GM19043 (cell line): Measurements from ENCODE around the gene CTU2.
"Not testable (repeated sequence)": the region's sequence is repeated elsewhere in the genome, so short reads cannot be mapped to it uniquely, and the experiment has no call there.

Source experiments
- ATAC-seq: cut with Tn5 transposase; IDR thresholded peaks from one replicate; pipeline ENCODE4 v1.9.1; 2021; ENCODE audit warnings: low read depth; ENCODE audit not compliant: unreplicated experiment

The CTU2 gene

DNA sequence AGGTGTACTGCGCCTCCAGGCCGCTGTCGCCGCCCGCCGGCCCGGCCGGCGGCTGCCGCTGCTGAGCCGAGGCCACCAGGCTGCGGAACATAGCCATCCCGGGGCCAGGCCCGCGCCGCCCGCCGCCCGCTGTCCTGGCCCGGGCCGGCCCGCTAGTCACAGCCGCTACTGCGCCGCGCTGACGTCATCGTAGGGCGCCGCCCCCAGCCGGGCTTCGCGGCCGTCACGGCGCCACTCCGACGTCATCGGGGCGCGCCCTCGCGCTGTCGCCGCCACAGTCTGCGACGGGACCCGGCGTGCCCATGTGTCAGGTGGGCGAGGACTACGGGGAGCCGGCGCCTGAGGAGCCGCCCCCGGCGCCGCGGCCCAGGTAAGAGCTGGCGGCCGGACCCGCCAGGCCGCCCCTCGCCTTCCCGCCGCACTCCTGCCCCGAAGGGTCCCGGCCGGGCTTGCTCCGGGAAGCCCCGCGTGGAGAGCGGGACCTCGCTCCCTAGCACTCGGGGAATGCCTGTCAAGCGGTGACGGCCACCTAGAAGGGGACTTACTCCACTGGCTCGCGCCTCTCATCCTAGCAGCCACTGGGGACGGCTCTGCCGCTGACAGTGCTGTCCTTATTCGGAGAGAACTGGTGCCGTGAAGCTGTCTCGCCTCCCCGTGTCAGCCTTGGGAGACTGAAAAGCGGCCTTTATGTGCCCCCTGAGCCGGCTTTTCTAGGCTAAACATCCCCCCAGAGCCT, at the start of gene CTU2, which contains the start of gene RNF166:
Gene CTU2 (plus strand): TSS at position 275 of the 736 bp plus-strand sequence. CDS start 28 bp downstream, at position 303.
Gene RNF166 (minus strand): TSS at position 180 of the 736 bp plus-strand sequence. CDS start 83 bp downstream, at position 97.
- ATAC-seq, result no peak

DNA sequence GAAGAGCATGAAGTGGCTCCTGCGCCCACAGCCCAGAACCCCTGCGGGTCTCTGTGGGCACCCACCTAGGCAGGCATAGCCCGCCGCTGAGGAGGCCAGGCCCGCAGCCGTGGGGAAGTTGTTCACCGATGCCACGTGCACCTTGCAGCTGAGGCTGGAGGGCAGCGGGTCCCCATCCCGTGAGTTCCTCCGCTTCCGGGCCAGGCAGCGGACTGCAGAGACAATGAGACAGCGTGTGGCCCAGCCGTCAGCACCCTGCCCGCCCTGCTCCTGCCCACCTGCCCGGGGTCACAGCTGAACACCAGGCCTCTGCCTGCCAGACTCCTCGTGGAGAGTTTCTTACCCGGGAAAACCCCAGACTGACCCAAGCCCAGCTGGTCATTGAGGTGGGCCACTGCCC, 48.9 kb upstream of the CTU2 start:
- no peak for ATAC-seq

DNA sequence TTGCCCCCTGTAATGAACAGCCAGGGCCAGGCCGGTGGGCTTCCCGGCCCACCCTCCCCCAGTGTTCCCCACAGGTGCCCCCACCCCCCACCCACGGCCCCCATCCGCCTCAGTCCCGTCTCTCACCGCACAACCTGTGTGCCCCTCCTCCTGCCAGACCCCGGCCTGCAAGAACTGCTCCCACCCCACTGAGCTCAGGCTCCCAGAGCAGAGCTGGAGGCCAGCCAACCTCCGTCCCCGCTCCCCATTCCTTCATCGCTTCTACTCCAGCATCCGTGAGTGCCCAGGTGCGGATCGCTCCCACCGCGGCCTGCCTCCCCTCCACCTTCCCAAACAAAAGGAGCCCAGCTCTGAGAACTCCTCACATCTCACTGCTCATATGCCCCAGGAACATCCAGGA, 47.6 kb upstream of the CTU2 start:
- no peak for ATAC-seq

DNA sequence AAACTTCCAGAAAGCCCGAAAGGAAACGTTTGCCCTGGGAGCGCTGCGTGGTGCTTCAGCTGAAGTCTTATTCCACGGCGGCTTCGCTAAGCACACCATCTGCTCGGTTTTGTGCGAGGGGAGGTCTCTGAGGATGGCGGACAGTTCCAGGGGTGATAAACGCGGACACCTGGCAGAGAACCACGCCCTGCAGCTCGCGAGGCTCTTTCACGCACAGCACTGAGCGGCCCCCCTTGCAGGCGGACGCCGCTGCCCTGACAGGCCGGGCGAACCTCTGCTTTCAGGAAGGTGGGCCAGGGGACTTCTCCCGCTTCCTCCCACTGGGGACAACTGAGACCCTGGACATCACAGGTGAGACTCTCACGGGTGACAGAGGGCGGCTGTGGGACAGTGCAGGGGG, 47.1 kb upstream of the CTU2 start:
- ATAC-seq, result no peak

DNA sequence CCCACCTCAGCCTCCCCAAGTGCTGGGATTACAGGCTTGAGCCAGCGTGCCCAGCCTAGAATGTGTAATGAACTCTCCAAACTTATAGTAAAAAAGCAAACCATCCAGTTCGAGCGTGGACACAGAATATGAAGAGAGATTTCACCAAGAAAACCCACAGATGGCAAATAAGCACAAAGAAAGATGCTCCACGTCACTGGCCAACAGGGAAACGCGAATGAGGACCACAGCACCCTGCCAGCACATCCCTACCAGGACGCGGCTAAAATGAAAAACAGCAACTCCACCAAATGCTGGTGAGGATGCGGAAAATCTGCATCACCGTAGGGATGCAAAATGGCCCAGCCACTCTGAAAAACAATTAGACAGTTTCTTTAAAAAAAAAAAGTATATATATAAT, 44.8 kb upstream of the CTU2 start:
- no peak for ATAC-seq

DNA sequence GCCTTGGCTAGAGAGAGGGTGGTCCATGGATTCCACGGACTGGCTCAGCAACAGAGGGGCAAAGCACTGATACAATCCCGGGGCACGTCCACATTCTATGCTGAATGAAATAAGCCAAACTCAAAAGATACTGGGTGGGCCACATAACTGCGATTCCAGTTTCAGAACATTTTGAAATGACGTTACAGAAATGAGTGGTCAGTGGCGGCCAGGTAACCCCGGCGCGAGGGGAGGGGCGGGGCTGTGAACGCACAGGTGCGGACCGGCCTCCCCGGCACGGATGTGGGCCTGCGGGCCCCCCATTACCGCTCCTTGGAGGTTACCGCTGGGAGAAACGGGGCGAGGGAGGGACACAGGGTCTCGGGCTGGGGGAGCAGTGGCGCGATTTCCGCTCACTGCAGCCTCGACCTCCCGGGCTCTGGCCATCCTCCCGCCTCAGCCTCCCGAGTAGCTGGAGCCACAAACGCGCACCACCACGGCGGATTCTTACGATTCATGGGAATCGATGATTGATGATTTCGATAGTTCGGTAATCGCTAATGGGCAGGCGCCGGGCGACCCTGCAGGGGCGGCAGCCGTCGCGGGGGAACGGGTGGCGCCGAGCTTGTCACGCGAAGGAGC, 44.0 kb upstream of the CTU2 start:
- ATAC-seq, result no peak

DNA sequence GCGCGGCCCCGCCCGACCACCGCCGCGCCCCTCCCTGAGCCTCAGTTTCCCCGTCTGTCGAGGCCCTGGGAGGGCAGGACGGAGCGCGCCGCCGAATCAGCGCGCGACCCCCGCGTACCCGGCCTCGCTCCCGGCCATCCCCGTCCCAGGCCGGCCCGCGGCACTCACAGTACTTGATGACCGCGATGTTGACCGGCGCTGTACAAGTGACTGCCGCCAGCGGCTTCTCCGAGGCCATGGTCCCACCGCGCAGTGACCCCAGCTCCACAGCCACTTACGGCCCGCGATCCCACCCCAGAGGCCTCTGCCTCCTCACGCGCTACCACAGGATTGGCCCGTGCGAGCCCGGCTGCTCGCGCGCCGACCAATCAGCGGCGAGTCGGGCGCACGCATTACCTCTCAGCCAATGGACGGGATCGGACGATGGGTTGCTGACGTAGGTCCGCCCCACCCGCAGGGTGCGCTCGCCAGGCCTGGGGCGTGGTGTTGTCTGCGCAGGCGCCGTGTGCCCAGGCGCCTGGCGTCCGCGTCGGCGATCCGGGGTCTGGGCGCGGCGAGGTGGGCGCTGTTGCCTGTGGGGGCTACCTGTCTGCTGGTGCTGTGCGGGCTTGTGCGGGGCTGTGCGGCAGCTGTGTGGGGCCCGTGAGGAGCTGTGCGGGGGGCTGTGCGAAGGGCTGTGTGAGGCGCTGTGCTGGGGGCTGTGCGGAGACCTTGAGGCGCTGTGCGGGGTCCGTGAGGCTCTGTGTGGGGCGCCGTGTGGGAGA, 43.3 kb upstream of the CTU2 start, which contains the start of gene MVD:
Gene MVD (minus strand): TSS at position 249 of the 764 bp plus-strand sequence. CDS start 11 bp downstream, at position 238.
- peak; percentile 96 for ATAC-seq

DNA sequence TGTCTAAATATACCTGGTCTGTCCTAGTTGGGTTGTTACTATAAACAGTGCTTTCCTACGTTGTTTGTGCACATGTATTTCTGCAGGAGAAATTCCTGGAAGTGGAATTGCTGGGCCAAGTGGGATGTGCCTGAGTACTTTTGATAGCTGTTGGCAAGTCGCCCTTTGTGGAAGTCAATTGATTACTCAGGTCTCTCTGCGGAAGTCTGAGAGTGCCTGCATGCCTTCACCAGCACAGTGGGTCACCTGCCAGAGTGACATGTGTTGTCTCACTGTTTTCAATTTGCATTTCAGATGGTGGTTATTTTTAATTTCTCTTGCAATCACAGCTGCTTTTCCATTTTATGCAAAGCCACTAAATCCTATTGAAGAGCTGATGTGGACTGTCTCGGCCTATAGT, 41.2 kb upstream of the CTU2 start:
- ATAC-seq, result no peak

DNA sequence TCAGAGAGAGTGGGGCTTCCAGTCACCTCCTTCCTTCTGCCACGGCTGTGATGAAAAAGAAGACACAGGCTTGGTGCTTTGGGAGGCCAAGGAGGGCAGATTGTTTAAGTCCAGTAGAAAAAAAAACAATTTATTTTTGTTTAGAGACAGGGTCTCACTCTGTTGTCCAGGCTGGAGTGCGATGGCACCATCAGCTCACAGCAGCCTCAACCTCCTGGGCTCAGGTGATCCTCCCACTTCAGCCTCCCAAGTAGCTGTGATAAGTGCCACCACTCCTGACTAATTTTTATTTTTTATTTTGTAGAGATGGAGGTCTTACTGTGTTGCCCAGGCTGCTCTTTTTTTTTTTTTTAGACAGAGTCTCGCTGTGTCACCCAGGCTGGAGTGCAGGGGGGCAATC, 40.7 kb upstream of the CTU2 start:
- ATAC-seq, result no peak

DNA sequence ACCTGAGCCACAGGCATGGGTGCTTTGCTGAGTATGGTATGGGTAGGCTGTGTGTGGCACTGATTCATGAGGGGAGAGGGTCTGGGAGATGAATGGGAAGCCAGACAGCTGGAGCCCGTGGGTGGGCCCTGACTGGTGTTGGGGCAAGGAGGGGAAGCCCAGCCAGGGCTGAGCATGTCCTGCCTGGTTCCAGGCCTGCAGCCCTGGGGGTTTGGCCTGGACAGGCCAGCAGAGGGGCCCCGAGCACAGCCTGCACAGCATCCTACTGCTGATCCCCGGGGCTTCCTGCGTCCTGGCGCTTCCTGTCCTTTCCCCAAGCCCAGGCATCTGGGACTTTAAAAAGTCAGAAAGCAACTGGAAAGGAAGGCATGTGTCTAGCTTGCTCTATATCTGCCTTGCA, 38.8 kb upstream of the CTU2 start:
- no peak for ATAC-seq

DNA sequence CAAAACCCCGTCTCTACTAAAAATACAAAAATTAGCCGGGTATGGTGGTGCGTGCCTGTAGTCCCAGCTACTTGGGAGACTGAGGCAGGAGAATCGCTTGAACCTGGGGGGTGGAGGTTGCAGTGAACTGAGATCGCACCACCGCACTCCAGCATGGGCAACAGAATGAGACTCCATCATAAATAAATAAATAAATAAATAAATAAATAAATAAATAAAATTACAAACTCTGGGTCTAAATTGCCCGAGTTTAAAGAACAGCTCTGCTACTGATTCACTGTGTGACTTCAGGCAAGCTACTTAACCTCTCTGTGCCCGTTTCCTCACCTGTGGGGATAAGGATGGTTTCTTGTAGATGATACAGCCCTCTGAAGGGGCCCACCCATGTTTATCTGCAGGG, 36.8 kb upstream of the CTU2 start:
- not testable (repeated sequence) for ATAC-seq

DNA sequence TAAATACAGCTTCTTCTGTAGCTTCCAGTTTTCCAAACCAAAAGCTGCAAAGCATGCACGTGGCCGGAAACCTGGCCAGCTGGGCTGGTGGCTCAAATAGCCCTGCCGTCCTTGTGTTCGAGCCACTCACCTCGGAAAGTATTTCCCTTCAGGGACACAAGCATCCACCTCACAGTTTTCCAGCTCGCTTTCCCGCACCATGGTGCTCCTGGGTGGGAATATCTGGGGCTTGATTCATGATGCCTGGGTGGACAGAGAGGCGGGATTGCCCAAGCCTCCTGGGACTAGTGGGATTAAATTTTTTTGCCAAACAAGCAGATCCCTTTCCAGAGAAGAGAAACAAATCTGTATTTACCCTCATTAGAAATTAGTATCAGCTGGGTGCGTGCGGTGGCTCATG, 36.3 kb upstream of the CTU2 start:
- ATAC-seq, result no peak

DNA sequence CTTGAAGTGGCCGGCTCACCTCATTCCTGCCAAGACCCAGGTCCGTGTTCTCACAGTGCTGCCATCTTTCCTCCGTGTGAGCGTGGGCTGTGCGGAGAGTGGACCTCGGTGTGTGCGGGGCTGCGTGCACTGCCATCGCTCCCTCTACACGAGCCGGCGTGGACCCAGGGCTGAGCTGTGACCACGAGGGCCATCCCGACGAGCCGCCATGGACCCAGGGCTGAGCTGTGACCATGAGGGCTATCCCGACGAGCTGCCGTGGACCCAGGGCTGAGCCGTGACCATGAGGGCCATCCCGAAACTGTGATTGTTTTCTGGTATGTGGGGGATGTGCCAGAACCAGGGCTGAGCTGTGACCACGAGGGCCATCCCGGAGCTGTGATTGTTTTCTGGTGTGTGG, 34.5 kb upstream of the CTU2 start:
- ATAC-seq, result no peak

DNA sequence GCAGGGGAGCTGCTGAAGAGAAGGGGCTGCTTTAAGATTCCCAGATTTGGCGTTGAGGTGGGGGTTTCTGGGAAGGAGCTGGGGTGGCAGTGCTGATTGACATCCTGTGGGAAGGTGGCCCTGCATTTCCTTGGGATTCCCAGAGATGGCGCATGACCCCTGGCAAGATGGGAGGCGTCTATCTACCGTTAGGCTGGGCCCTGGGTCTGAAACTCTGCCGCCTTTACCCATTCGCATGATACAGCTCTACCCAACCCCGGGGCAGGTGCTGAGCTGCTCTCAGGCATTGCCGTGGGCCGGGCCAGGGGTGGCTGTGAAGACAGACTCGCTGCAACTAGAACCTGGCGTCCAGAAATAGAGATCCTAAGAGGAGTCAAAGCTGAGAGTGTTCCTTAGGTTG, 33.5 kb upstream of the CTU2 start:
- no peak for ATAC-seq

DNA sequence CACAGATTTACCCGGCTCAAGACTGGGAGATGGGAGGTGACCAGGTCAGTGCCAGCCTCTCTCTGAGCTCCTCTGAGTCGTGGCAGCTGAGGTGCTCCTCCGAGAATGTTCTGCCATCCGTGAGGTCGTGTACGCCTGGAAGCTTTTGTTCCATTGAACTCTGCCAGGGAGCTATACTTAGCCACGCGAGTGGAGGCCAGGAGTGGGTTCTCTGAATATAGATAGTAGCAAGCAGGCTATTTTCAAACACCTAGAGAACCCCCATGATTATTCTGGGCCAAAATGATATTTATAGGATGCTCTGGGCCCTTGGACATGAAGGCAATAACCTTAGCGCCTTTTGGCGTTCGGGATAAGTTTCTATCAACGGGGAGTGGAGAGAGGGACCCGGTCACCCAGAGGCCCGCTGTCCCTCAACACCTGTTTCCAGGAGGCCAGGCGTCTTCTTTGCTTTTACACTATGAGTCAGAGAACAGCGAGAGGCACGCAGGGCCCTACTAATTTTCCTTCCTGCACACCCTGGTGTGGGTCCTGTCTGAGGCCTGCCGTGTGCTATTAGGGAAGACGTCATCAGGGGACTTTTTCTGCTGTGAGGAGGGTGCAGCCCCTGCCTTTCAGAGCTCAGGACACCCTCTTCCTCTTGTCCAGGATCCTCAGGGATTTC, 32.5 kb upstream of the CTU2 start:
- no peak for ATAC-seq

DNA sequence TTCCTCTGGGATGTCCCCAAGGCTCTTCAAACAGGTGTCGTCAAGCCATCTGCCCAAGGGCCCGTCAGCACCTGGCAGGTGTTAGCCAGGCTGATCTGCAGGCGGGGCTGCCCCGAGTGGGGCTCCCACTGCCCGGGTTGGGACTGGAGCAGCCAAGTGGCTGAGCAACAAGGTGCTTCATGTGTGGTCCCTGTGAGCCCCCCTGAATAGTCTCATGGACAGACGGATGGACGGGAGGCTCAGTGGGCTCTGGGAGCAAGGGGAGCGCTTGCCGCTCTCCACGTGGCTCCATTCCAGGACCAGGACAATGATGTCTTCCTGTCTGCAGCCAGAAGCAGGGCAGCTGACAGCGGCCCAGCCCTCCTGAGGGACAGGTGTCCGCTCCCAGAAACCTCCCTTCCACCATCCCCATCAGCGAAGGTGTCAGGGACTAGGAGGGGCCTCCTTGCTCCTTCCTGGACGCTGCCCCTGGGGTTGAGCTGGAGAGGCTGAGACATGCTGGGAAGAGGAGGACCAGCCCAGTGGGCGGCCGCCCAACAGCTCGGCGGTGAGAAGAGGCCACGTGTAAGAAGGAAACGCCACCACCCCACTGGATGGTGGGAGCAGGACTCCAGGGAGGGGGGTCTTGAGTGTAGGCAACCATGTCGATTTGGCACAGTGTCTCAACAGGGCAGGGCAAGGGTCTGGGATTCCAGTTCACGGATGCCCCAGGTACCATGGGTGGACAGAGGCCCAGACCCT, 29.6 kb upstream of the CTU2 start:
- ATAC-seq, result no peak

DNA sequence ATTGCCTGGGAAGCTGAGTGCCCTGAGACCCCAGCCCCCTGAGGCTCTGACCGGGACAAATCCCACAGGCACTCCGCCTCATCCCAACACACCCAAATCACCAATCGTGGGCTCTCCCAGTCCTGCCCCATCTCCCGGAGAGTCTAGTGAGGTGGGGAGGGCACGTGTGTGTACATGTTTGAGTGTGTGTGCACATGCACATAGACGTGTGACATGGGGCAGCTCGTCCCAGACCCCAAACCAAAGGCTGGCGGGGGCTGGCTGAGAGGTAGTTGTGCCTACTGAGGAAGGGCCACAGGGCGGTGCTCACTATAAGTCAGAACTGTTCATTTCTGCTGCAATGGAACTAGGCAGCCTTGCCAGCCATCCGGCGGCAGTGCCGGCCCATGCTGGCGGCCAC, 28.6 kb upstream of the CTU2 start:
- no peak for ATAC-seq

DNA sequence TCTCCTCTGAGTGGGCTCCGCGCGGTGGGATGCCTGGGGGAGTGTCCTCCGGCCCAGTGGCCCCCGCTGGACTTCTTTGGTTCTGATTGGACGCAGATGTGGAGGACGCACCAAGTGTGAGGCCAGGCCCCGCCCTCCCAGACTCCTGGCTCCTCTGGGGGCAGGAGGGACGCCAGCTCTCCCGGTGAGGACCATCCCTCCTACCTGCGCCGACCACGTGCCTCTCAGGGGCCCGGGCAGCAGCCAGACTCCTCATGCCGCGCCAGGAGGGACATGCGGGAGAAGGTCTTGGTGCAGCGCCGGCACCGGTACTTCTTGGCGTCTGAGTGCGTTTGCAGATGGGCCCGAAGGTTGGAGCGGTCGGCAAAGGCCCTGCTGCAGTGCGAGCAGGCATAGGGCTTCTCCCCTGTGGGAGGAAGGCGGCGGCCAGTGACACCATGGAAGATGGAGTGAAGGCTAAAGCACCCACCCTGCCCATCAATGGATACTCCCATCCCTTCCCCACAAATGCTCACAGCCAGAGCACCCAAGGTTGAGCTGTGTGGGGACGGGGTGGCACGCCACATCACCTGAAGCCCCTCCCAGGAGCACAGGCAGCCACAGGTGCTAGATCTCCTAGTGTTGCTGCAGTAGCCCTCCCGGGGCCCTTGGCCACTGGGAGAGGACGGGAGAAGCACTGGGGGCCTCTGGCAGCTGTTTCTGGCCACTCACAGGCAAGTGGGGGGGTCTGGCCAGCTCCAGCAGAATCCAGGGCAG, 27.9 kb upstream of the CTU2 start:
- no peak for ATAC-seq

DNA sequence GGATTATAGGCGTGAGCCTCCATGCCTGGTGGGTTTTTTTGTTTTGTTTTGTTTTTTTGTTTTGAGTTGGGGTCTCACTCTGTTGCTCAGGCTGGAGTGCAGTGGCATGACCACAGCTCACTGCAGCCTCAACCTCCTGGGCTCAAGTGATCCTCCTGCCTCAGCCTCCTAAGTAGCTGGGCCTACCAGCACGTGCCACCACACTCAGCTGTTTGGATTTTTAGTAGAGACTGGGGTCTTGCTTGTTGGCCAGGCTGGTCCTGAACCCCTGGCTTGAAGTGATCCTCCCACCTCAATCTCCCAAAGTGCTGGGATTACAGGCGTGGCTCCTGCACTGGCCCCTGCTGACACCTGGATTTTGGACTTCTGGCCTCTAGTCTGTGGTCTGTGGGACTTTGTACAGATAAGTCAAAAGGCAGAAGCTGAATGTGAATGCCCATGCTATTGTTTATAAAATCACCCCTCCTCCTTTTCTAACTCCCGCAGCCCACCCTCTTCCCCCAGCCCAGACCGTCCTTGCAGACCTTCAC, 25.7 kb upstream of the CTU2 start:
- no peak for ATAC-seq
